Calu3 (cell line): ENCODE results near the gene IFNA5. TPM values are rescaled to one million over a fixed set of nuclear protein-coding genes. Genes with fewer than 3 reads are reported as not detected.

Experiments used
- BruUV-seq: library from RNA; stranded (reverse); fragments of 400-500 nt; replicated peaks from 2 replicates; lab custom pipeline; 2021; lab: Mats Ljungman, UMichigan
- CTCF ChIA-PET: fragments of 300-600 bp; sonication (Branson Sonifier 250); formaldehyde crosslinking; loops from one replicate; lab custom pipeline; 2022; ENCODE audit warnings: antibody characterized with exemption; lab: Charles Lee
- DNase-seq: peaks from one replicate; pipeline ENCODE4 v3.0.0; 2022
- H3K27ac Mint-ChIP-seq: one replicate; pipeline ENCODE4 v1.8.0; 2022; ENCODE audit warnings: mixed read lengths; ENCODE audit not compliant: unreplicated experiment
- H3K27me3 Mint-ChIP-seq: one replicate; pipeline ENCODE4 v1.8.0; 2022; ENCODE audit warnings: mixed read lengths; ENCODE audit not compliant: unreplicated experiment
- H3K36me3 Mint-ChIP-seq: one replicate; pipeline ENCODE4 v1.8.0; 2022; ENCODE audit warnings: mild to moderate bottlenecking, moderate library complexity, mixed read lengths; ENCODE audit not compliant: insufficient read depth, unreplicated experiment
- H3K4me1 Mint-ChIP-seq: one replicate; pipeline ENCODE4 v1.8.0; 2022; ENCODE audit warnings: mild to moderate bottlenecking, low read depth, mixed read lengths; ENCODE audit not compliant: unreplicated experiment
- H3K4me3 Mint-ChIP-seq: one replicate; pipeline ENCODE4 v1.8.0; 2022; ENCODE audit warnings: mild to moderate bottlenecking, low read depth, moderate library complexity, mixed read lengths; ENCODE audit not compliant: unreplicated experiment
- H3K9me3 Mint-ChIP-seq: one replicate; pipeline ENCODE4 v1.8.0; 2022; ENCODE audit warnings: low read depth, mixed read lengths; ENCODE audit not compliant: unreplicated experiment
- CTCF ChIP-seq: fragments of 200-600 bp; IDR thresholded peaks from one replicate; pipeline ENCODE4 v1.8.0; 2022; ENCODE audit warnings: antibody characterized with exemption; ENCODE audit not compliant: unreplicated experiment
- intact Hi-C: fragments of 100-400 bp; cut with micrococcal nuclease; formaldehyde crosslinking; loops from one replicate; pipeline ENCODE4 v1.10.0; 2022; ENCODE audit not compliant: unreplicated experiment
- total RNA-seq: library from RNA; stranded (reverse); gene quantifications from 2 replicates; pipeline ENCODE4 v1.2.3, GENCODE V29; 2022

IFNA5 gene
- total RNA-seq, 1 experiment from 2014 or later: not detected

GRCh38 chr9:21317956-21318923 is 13.1 kb upstream of the IFNA5 start:
- peak; percentile 48 for TF ChIP-seq CTCF
- intact Hi-C loops: no loop called here
- DNase-seq: peak; percentile 19
- no peak overlapping the region for H3K27ac Mint-ChIP-seq
- H3K36me3 Mint-ChIP-seq: peaks cover 4% of the 10 kb centered on the region
- CTCF ChIA-PET: interaction anchor here (0.6 to 1.0 kb wide), 4 partner anchors 11 to 555 kb away, joined by 3 to 8 read pairs (median 5); no protein-coding TSS in a partner anchor
- peaks cover 15% of the 10 kb centered on the region for H3K4me1 Mint-ChIP-seq
- no TSS peak for BruUV-seq
- no peak overlapping the region for H3K4me3 Mint-ChIP-seq
- no peaks in the 10 kb centered on the region for H3K27me3 Mint-ChIP-seq
- H3K9me3 Mint-ChIP-seq: no peaks in the 10 kb centered on the region

- BruUV-seq: no TSS peak
- H3K4me1 Mint-ChIP-seq: peaks cover 15% of the 10 kb centered on the region
- no peaks in the 10 kb centered on the region for H3K9me3 Mint-ChIP-seq
- H3K27ac Mint-ChIP-seq: peak overlapping the region; percentile 41
- no peak for DNase-seq
- CTCF ChIA-PET: no interaction called here
- no peak for TF ChIP-seq CTCF
- no peak overlapping the region for H3K4me3 Mint-ChIP-seq
- H3K36me3 Mint-ChIP-seq: no peaks in the 10 kb centered on the region
- no peaks in the 10 kb centered on the region for H3K27me3 Mint-ChIP-seq
- intact Hi-C loops: no loop called here
These were observed 11.7 kb upstream of the IFNA5 start for GRCh38 chr9:21316860-21317259.

GRCh38 chr9:21316032-21316842 is 11.1 kb upstream of the IFNA5 start:
- no TSS peak for BruUV-seq
- CTCF ChIA-PET: no interaction called here
- Mint-ChIP-seq H3K27me3 (no peaks in the 10 kb centered on the region), H3K27ac (peak overlapping the region; percentile 41), H3K36me3 (no peaks in the 10 kb centered on the region), H3K9me3 (no peaks in the 10 kb centered on the region), H3K4me3 (no peak overlapping the region), H3K4me1 (peaks cover 15% of the 10 kb centered on the region)
- intact Hi-C loops: no loop called here
- no peak for TF ChIP-seq CTCF
- DNase-seq: no peak

- DNase-seq: no peak
- TF ChIP-seq CTCF: no peak
- intact Hi-C loops: no loop called here
- CTCF ChIA-PET: no interaction called here
- BruUV-seq: no TSS peak
- Mint-ChIP-seq H3K36me3 (no peaks in the 10 kb centered on the region), H3K27me3 (no peaks in the 10 kb centered on the region), H3K4me1 (peaks cover 15% of the 10 kb centered on the region), H3K4me3 (no peak overlapping the region), H3K27ac (no peak overlapping the region), H3K9me3 (no peaks in the 10 kb centered on the region)
These were observed 9.0 kb upstream of the IFNA5 start for GRCh38 chr9:21314152-21314551.
